SKM-1 (cell line): ENCODE data around the gene HDAC9.

ENCODE experiments used
- DNase-seq: peaks from one replicate; lab custom pipeline; 2025; ENCODE audit not compliant: unreplicated experiment; lab: John Stamatoyannopoulos, UW

Gene HDAC9

DNA sequence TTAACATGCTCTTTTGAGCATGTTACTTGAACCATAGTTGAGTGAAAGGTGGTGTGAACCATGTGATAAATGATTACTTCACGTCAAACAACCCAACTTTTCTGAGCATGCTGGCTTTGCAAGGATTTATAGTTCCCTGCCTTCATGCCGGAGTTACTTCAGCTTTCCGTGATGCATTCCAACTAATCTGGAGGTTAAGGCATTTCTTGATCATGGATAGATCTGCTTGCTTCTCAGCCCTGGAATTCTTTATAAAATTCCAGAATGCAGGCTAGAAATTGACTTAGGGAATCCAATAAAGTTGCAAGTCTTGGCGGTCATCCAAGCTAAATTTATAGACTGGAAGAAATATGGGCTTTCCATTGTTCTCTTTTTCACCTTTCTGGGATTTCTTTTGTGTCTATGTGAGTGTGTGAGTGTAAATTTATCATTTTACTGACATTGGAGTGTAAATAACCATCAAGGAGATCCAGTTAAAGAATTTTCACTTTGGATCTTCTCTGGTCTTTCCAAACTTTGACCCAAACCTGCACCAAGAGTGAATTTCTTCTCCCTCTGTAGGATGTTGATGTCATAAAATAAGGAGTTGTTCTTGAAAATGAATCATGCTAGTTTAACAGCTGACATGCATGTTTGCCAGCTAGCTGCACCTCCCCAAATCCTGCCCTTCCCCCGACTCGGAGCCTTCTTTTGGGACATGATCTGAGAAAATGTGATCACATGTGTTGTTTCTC is 332.9 kb downstream of the HDAC9 start:
- no peak for DNase-seq

DNA sequence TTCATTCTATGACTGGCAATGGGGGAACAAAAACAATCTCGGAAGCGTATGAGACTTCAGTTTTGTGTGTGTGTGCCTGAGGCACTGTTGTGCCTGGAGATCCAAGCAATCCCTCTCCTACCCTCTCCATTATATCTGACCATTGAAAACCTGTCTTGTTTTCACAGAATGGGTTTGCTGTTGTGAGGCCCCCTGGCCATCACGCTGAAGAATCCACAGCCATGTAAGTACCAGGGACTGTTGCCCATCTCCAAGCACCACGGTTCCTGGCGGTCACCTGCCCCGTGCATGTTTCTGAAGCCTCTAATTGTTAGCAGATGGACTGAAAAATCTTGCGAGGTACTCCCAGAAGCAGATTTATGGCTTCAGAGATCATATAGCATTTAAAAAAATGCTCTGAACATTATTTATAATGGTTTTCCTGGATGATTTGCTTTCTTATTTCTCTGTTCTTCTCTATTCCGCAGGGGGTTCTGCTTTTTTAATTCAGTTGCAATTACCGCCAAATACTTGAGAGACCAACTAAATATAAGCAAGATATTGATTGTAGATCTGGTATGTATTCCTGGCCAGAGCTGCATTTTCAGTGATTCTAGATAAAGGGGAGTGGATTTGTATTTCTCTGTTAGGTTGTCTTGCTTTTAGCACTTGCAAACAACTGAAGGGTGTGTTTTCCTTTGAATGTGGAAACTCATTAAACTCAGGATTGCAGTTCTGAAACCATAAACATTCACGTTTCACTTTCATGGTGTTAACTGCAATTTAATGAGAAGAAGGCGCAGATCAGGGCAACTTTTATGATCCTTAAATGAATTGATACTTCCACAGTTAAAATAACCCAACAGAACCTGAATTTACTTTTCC is 333.7 kb downstream of the HDAC9 start:
- DNase-seq: no peak

DNA sequence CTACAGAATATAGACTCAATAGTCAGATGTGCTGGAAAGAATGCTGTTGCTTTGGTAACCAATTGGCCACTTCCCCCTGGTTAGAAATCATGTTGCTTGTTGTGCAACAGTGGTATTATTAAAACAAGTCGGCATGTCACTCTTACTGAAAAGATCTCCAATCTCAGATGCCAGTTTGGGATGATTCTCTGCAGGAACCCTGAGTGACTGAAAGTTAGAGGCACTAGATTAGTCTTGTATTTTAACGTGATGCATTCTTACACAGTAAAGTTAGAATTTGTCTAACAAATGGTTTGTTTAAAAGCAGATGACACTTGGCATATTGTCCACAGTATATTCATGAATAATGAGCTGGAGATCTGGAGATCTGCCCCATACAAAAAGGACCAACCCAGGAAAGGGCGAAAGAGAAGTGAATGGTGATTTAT is 334.3 kb downstream of the HDAC9 start:
- no peak for DNase-seq

DNA sequence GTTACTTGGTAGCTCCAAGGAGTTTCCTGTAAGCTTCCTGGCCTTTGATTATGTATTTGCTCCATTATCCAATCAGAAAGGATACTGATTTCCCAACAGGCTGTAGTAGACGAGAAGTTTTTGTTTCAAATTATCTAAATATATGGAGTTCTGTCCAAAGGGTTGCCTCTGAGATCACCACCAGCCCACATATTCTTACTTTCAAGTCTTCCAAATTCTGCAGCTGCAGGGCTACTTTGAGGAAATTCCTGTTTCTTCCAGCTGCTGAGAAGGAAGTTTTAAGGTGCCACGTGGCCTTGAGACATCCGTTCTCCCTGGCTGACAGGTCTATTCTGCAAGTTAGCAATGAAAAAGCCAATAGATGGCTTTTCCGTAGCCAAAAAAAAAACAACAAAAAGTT is 335.9 kb downstream of the HDAC9 start:
- no peak for DNase-seq

DNA sequence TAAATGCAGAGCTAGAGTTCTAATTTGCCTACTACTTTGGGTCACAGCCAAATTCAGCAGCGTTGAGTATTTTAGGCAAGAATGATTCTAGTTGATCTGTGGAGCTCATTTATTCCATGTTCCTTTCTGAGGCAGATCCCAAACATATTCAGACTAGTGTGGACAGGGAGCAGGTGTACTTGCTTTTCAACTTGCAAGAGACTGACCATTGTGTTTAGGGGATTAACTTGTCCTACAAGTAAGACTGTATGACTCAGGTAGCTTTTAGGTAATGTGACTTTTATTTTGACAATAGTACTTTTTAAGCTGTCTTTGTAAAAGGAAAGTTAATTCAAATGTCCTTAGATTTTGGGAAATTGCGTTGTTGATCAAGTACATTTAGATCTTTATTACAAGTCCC is 336.4 kb downstream of the HDAC9 start:
- DNase-seq: no peak

DNA sequence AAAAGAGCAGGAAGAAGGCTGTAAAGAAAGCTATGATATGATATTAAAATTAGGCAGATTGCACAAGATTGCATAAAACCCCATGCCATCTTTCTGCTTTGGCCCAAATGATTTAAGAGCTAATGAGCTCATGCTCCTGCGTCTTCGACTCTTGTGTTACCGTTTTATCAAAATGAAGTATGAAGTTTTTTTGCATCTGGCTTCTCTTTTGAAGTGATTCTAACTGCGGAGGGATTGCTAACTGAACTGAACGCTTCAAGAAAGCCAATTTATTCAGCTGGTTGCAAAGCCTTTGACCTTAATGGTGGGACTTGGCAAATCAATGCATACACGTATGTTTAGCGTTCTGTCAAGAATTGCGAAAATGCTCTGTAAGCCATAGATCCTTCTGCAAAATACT is 339.0 kb downstream of the HDAC9 start:
- DNase-seq: no peak

DNA sequence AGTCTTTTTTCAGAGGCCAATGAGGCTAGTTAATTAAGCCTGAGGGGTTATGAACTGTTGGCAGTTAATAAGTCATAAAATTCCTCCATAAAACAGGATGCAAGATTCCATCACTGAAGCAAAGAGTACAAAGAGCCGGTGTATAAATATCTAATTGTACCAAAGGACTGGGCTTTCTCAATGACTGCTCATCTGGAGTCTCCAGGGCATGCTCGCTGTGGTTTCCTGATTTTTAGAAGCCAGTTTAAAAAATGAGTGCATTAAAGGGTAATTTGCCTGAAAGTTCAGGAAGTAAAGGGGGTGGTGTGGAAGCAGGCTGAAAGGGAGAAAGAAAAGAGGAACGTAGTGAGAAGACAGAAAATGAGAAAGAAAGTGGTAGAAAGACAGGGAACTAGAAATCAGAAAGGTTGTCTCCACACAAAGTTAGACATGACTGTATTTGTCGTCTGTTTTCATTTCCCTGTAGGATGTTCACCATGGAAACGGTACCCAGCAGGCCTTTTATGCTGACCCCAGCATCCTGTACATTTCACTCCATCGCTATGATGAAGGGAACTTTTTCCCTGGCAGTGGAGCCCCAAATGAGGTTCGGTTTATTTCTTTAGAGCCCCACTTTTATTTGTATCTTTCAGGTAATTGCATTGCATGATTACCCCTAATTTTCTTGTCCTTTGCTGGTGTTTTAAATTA is 339.6 kb downstream of the HDAC9 start:
- DNase-seq: no peak

DNA sequence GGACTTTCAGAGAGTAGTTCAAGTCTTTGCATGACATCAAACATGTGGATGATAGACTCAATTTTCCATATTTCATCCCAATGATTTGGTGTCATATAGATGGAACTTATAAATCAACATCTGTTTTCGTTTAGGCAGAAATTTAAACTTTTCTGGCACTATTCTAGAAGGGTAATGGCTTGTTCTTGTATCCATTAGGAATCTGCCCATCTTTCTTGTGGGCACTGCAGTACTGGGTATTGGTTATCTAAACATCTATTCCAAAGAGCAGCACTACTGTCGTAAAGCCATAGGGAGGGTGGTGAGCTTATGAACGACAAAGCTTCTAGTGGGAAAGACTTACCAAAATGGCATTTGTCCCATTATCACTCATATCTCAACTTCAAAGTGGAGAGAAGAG is 348.4 kb downstream of the HDAC9 start:
- DNase-seq: no peak

DNA sequence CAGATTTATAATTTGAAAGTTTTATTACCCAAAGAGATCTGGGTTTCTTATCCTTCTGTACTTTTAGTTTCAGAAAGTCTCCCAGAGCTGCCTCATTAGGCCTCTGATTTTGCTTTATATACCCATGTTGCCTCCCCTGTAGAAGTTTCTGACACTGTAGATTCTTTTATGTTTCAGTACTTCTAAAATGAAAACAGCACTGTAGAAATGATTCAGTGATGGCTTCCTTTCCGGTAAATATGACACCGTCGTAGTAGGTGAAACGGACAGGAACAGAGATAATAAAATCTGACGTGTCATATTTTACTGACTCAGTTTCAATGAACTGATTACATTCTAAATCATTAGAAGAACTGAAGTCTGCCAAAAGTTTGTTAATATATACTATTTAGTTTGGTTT is 349.2 kb downstream of the HDAC9 start:
- no peak for DNase-seq

DNA sequence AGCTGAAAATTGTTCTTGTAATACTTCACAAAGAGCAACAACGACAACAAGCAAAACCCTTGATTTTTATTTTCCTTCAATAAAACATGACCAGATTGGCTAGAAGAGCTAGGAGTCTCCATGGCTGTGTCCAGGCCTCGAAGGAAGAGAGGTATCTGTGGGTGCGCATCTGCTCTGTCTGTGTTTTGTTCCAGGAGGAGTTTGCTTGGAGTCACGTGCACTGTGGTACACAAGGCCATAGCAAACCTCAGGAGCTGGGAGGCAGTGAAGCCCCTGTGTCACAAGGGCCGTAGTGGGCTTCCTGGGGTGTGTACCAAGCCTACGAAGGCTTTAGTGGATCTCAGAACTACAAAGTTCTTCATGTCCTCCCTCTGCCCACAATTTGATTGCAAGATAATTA is 350.2 kb downstream of the HDAC9 start:
- no peak for DNase-seq

DNA sequence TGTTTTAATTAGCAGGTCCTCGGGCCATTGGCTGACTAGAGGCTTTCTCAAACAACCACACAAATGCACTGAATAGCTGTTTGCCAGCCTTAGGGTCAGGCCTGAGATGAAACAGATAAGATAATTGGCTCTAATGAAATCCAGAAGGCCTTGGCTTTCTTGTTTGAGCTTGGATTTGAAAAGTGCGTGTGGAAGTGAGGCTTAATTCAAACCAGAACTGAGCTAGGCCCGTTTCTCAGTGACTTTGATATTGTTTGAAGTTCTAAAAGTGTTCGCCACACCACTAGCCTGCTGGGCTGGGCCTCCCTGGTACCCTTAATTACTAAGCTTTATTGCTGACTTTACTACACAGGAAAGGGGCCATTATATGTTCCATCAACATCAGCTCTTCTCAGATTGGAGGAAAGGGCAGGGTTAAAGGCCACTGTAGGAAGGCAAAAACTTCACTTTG is 351.2 kb downstream of the HDAC9 start:
- DNase-seq: no peak

DNA sequence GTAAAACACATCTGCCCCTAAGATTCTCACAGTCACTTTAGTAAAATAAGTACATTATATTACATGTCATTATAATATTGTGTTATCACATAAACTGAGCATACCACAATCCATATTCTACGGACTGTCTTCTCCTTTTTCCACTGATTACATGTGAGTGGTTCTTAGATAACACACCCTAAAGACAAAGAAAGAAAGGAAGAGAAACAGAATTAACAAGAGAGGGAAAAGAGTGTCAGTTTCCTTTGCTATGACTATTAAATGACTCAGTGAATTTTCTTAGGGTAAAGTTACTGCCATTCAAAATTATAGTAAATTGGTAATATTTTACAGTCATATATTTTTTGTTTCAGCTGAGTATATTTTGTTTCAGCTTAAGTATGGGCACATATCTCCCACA is 353.6 kb downstream of the HDAC9 start:
- DNase-seq: no peak

DNA sequence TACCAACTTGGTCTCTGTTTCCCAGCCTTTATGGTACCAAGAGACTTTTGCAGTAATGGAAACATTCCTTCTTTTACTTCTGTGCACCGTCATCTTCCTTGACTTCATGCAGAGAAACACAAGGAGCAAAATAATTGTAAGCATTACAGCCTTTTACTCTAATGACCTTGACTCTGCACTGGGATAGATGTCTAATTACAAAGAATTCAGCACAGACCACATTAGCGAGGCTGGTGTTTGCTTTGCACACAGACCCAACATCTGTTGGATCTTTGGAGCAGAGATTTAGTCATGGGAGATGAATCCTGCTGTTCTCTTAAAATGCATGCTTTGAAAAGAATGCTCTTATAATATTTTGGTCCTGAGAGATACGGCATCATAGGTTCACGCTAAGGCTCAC is 360.2 kb downstream of the HDAC9 start:
- DNase-seq: no peak

DNA sequence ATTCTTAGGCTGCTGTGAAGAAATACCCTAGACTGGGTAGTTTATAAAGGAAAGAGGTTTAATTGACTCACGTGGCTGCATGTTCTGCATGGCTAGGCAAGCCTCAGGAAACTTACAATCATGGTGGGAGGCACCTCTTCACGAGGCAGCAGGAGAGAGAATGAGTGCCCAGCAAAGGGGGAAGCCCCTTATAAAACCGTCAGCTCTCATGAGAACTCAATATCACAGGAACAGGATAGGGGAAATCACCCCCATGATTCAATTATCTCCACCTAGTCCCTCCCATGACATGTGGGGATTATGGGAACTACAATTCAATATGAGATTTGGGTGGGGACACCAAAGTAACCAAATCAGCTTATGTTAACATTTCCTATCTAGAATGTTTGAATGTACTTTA is 362.7 kb downstream of the HDAC9 start:
- DNase-seq: no peak

DNA sequence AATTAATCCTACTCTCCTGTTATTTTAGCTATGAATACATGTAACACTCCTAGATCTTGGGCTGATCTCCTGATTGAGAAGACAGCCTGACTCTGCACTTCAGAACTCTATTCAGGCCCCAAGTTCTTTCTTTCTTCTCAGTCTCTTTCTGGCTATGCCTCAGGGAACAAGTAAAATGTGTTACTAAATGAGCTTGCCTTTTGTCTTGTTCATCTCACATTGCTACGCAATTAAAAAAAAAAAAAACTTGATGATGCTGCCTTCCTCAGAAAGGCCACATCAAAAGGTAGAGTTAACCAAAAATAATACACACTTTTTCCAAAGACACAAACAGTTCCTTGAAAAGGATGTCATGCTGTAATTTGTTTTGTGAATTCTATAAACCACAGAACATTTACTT is 363.8 kb downstream of the HDAC9 start:
- DNase-seq: no peak

DNA sequence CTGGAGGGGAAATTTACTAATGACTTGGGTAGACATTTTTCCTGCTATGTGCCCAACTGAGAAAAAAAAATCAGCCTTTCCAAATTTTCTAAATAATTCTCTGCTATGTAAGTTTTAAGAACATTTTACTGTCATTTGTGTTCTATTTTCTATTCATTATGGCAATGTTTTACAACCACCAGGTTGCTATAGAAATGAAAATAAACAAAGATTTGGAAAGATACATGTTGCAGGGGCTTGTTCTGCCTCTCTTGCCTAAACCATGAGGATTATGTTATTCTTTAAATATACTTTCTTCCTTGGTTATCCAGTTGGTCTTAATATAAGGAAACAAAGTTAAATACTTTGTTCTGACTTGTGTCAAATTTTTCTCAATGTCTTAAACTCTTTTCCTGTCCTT is 364.7 kb downstream of the HDAC9 start:
- no peak for DNase-seq

DNA sequence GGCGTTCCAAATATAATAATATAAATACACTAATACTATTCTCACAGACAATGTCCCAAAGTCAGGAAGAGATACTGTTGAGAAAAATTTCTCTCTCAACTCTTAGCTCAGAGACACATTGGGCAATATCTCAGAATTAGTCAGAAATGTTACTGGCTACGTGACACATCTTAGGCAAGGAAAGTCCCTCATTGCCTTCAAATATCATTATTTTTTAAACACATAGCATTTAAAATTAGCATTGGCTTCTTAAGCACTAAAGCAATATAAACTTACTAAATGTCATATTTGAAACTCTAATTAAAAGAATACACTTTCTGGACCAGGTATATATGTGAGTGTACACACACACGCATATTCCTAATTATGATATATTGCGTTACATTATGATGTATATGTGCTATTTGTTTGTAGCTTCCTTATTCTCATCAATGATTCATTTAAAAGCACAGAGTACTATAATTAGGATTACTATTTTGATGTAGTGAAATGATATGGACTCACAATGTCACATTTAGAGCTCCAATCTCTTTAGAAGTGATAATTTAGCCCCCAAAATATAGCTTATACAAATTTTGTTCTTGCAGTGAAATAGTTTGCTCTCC is 366.1 kb downstream of the HDAC9 start:
- DNase-seq: no peak

DNA sequence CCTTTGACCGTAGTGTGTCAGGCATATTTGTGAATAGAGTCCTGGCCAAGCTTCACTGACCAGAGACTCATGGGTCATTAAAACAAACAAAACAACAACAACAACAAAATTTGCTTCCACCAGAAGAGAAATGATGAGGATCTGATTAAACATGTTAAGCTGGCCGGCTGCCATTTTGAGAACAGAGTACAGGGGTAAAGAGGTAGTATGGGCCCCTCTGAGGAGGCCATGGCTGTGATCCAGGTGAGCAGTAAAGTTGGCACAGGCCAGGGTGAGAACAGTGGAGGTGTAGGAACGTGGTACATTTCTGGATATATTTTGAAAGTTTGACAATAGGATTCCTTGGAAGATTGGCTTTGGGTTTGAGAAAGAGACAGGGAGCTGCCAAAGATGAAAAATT is 369.4 kb downstream of the HDAC9 start:
- no peak for DNase-seq

DNA sequence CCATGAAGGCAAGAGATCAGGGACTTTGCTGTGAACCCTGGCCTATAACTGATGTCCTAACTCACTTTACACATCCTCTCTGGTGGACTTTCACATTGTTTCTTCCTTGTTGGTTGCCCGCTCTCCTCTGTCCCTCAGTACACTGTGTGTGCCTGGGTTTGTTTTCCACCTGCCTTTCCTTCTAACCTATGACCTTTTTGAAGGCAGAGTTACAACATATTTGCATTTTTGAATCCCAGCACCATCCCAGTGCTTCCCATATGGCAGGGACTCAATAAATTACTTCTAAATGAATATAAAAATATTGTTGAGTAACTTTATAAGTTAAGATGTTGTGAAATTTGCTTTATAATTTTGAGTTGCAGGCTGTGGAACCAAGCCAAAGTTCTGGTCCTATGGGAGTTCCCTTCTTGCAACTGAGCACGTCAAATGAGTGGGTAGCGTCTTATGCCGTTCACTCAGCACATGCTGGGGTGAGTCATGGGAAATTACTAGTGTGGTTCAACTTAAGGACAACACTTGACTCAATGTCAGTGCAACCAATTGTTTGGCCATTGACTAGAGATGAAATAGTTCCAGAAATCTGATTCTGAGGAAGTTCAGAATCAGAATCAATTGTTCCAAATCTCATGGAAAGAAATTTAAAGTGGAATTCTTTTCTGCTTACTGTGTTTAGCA is 370.9 kb downstream of the HDAC9 start:
- DNase-seq: no peak

DNA sequence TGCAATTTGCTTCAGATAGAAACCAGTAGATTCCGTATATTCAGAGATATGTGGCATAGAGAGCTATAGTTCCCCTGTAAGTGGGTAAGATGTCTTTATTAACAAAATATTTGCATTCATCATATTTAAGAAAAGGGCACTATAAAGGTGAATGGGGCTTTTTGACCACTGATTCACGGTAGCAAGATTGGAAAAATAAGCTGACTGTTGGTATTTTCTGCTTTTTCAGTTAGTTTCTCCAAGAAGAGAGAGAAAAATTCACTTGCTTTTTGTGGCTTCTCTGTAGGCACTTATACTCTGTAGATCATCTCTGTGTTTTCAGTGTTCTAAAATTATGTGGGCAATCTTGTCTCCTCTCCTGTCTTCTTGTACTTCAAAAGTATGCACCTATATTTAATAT is 376.8 kb downstream of the HDAC9 start:
- DNase-seq: no peak
